NCI-H82 (cell line): ENCODE results near the gene SEC14L5.

Experiments
- DNase-seq: peaks from one replicate; lab custom pipeline; 2025; lab: John Stamatoyannopoulos, UW

SEC14L5 gene

GRCh38 chr16:5011637-5012036 lies 53.5 kb downstream of the SEC14L5 start:
- DNase-seq: no peak

GRCh38 chr16:5012887-5013286 lies 54.8 kb downstream of the SEC14L5 start:
- DNase-seq: peak; percentile 21

GRCh38 chr16:5015351-5015750 lies 57.2 kb downstream of the SEC14L5 start:
- DNase-seq: peak; percentile 44

GRCh38 chr16:5015887-5016286 lies 57.8 kb downstream of the SEC14L5 start:
- DNase-seq: no peak

DNA sequence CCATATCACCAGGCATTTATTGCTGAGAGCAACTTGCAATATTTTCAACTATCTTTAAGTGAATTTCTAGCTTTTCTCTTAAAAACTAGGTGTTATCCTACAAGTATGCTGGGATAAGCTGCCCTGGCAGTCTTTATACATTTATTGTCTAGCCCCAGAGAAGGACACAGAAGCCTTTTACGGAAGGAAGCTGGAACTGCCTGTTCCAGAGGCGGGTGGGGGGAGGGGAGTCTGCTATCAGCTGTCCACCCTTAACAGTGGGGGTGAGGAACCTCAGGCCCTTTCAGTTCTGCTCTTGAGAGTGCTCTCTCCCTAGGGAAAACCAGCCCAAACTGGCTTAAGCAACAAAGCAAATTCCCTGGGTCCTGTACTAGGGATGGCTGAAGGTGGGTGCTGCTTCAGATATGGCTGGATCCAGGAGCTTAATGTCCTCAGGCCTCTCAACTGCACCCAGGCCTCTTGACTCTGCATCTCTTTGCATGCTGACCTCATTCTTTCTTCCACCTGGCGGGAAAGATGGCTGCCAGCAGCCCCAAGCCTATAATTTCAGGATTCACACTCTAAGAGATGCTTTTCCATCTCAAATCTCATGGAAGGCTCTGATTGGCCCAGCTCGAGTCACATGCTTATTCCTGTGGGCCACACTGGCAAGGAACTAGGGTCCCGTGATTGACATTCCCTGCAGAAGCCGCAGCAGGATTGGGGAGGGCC lies 59.0 kb downstream of the SEC14L5 start:
- no peak for DNase-seq

- no peak for DNase-seq
Measured at GRCh38 chr16:5017678-5017969, 59.5 kb downstream of the SEC14L5 start.

DNA sequence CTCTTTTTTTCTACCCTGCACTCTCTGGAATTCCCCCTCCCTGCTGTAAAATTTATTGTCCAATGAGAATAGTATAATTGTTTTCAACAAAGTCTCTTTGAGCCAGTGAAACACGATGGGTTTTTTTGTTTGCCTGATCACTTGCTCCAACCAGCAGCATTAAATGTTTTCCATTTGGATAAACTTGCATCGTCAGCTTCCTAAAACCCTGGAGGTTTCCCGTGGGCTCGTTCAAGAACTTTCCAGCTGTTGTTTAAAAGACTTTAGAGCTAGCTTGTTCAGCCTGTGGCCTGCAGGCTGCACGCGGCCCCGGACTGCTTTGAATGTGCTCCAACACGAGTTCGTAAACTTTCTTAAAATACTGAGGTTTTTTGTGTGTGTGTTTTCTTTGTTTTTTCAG lies 60.7 kb downstream of the SEC14L5 start:
- DNase-seq: no peak

GRCh38 chr16:5019775-5020174 lies 61.6 kb downstream of the SEC14L5 start:
- DNase-seq: no peak

DNA sequence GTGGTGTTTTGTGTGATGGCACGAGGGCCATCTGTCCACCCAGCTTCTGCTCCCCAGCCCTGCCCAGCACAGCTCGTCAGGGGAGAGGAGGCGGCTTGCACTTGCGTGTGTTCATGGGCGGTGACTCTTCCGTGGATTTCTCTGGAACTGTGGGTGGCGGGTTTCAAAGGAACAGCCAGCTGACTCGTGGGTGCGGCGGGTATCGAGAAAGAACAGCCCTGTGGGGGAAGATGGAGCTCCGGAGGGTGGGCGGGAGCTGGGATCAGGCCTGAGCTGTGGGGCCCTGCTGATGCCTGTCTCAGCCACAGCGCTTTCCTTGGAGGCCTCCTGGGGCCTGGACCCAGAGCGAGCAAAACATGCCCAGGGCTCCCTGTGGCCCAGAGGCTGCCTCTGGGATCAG lies 62.4 kb downstream of the SEC14L5 start:
- no peak for DNase-seq

DNA sequence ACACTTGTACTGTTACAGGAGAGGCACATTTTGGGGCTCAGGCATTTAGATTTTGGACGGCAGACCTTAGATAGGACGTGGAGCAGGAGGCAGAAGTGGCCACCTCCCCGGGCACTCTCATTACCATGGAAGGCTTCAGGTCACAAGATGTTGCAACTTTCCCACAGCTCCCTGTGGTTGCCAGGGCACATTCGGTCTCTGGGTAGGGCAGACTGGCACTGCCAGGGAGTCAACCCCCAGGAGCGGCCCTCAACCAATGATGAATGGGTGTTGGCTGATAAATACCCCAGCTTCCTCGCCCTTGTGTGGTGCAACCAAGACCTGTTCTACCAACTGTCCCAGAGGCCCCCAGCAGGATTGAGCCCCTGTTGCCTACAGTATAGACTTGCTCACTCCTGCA lies 64.4 kb downstream of the SEC14L5 start:
- DNase-seq: no peak

GRCh38 chr16:5024632-5025031 lies 66.5 kb downstream of the SEC14L5 start:
- DNase-seq: peak; percentile 87

GRCh38 chr16:5025171-5025632 lies 67.1 kb downstream of the SEC14L5 start:
- peak; percentile 77 for DNase-seq

DNA sequence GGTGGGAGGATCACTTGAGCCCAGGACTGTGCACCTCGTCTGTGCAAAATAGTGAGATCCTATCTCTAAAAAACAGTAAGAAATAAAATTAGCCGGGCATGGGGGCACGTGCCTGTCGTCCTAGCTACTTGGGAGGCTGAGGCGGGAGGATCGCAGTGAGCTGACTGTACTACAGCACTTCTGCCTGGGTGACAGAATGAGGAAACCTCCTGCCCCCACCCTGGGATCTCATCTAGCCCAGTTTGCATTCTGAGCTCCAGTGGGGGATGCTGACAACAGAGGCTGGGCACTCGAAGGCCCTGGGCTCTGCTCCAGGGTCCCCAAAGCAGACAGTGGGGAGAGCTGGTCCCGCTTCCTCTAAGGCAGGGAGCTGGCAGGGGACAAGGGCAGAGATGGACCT lies 68.5 kb downstream of the SEC14L5 start:
- DNase-seq: no peak

- no peak for DNase-seq
Measured at GRCh38 chr16:5027086-5027485, 69.0 kb downstream of the SEC14L5 start.

DNA sequence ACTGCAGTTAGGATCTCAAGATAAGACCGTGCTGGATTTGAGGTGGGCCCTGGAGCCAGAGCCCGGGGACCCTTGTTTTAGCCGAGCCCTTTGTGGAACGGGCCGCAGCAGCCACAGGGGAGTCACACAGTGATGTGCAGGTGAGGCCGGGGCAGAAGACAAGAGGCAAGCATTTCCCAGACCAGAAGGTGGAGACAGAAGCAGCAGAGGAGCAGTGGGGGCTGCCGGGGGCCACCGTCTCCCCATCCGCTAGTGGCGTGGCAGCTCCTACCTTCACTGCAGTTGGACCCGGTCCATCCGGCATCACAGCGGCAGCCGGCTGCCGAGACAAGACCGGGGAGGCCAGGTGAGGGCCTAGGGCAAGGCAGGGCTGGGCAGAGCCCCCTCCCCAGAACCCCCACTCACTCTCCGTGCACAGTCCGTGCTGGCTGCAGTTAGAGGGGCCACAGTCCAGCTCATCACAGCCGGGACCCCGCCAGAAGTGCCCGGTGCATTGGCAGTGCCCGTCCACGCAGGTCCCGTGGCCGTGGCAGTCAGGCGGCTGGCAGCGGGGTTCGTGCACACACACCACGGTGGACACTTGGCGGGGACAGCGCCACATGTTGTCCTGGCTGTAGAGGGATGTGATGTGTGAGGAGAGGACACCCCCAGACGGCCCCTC lies 69.6 kb downstream of the SEC14L5 start:
- no peak for DNase-seq

GRCh38 chr16:5028950-5029475 lies 70.9 kb downstream of the SEC14L5 start:
- no peak for DNase-seq

DNA sequence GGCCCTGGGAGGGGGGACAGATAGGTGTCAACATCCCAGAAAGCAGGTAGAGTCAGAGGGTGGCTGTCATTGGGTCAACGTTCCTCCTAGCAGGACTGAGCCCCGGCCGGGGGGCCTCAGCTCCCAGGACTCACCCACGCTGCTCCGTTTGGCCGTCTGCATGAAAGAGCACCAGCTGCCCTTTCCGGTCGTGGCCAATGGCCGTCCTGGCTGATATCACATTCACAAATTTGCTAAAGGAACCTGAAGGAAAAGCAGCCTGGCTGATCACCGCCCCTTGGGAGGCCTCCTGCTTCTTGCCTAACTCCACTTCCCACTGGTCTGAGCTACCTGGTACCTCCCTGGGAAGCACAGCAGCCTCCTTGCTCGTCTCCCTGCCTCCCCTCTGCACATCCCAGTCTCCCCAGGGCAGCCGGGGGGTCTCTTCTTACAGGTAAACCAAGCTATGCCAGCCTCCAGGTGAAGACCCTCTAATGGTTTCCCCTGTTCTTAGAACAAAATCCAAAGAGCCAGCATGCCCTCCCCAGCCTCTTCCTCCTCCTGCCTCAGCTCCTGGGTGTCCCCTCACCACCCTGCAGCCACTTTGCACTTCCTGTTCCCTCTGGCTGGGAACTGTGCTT lies 72.2 kb downstream of the SEC14L5 start:
- no peak for DNase-seq

DNA sequence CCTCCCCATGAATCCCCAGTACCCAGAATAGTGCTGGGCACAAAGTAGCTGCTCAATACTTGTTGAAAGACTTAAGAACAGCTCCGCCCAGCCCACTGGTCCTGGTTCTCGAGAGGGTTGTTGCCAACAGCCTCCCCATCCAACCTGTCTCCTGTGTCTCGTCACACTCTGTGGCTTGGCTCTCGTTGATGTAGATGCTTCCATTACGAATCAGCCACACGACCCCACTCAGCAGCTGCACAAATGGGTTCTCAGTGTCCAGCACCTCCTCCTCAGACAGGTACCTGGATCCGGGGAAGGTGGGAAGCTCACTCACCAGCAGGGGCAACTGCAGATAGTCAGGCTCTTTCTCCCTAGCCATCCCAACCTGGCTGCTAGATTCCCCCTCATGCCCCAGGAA lies 73.5 kb downstream of the SEC14L5 start:
- DNase-seq: no peak

DNA sequence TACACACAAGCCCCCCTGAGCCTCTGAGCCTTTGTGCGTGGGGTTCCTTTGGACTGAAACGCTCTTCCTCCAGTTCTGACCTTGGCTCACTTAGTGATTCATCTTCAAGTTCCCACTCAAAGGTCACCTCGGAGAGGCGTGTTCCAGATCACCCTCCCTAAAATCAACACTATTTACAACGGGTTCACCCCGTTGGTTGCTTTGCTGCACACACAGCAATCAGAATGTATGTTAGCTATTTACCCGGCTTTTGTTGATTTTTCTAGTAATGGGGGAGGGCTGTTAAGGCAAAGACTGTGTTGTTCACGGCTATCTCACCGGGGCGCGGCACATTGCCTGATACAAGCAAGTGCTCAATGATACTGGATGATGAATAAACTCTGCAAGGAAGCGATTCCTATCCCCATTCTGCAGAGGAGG lies 74.6 kb downstream of the SEC14L5 start:
- DNase-seq: no peak

DNA sequence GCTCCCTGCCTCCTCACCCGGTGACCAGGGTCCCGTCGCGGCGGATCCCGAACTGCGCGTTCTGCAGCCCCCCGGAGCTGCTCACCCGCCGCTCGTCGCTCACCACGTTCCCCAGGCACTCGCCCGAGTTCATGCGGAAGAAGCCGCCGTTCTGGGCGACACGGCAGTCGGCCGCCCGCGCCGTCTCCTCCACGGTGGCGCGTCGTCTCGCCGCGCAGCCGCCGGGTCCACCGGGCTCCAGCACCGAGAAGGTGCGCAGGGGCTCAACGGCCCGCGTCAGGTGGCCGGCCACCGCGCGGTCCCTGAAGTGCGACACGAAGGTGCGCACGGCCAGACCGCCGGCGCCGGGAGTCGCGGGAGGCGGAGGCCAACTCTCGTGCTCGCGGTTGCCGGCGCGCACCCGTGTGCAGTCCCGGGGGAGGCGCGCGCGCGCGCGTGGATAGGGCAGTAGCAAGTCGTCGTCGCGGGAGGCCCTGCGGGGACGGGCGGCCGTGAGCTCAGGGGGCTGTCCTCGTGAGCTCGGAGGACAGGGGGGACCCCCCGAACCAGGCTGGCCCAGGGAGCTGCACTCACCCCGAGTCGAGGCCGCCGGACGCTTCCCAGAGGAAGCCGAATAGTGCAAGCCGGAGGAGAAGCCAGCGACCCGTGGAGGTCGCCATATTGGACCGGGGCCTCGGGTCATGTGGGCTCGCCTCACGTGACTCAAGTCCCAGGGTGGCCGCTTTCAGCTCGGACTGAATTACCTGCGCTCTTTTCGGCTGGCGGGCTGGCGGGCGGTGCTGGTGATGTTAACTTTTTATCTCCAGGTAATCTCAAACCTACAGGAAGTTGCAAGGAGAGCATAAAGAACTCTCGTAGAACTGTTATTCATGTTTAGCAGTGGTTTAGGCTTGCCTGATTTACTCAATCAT lies 75.4 kb downstream of the SEC14L5 start, which contains the start of gene NAGPA:
TSS of gene NAGPA (minus strand) at position 680 of the 911 bp plus-strand sequence. CDS start at position 659, 21 bp downstream.
- DNase-seq: peak; percentile 88

DNA sequence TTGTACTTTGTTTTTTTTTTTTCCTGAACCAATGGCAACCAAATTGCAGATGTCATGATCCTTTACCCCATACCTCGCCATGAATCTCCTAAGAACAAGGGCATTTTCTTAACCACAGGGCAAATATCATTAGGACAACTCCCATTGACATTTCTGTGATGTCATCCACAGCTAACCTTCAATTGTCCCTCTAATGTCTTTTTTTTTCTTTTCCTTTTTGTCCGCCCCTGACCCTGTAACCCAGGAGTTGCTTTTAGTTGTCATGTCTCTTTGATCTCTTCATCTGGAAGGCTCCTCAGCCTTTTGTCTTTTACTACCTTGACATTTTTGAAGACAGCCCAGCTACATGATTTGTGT lies 76.0 kb downstream of the SEC14L5 start:
- DNase-seq: no peak

DNA sequence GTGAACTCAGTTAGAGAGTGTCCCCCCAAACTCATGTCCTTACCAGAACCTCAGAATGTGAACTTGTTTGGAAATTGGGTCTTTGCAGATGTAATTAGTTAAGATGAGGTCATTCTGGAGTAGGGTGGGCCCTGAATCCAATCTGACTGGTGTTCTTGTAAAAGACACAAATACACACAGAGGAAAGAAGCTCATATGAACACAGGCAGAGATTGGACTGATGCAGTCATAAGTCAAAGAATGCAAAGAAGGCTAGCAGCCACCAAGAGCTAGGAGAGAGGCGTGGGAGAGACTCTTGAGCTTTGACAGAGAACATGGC lies 77.7 kb downstream of the SEC14L5 start:
- DNase-seq: no peak
